Left lung (tissue), 10 donors: Measurements from ENCODE around the gene GATAD2A. TPM values are rescaled to one million over a fixed set of nuclear protein-coding genes. Genes with fewer than 3 reads are reported as not detected.
"Not testable (repeated sequence)": the region's sequence is repeated elsewhere in the genome, so short reads cannot be mapped to it uniquely, and the experiment has no call there.

Experiments
- ATAC-seq: fragments of 200-7000 bp; cut with Tn5 transposase; one replicate; pipeline ENCODE4 v1.9.1; 2020; ENCODE audit warnings: moderate library complexity
- DNase-seq, 4 donors: peaks; one replicate each; pipeline ENCODE4 v3.0.0-alpha.2; 2013 to 2020
- H3K27ac ChIP-seq, 2 donors: fragments of 200-600 bp; sonication (generic) in 1 of 2; one replicate each; pipeline versions ENCODE4 v1.5.0 to v1.8.0; 2020 to 2021
- H3K27me3 ChIP-seq, 2 donors: fragments of 200-600 bp; sonication (generic) in 1 of 2; one replicate each; pipeline versions ENCODE4 v1.5.0 to v1.8.0; 2020 to 2021
- H3K36me3 ChIP-seq, 2 donors: fragments of 200-600 bp; sonication (generic) in 1 of 2; one replicate each; pipeline versions ENCODE4 v1.5.0 to v1.8.0; 2020 to 2021
- H3K4me1 ChIP-seq, 2 donors: fragments of 200-600 bp; one replicate each; pipeline ENCODE4 v1.8.0; 2021
- H3K4me3 ChIP-seq, 2 donors: fragments of 200-600 bp; sonication (generic) in 1 of 2; one replicate each; pipeline versions ENCODE4 v1.5.0 to v1.8.0; 2020 to 2021; ENCODE audit warnings: mild to moderate bottlenecking in 1 of 2
- H3K9me3 ChIP-seq, 2 donors: fragments of 200-600 bp; sonication (generic) in 1 of 2; one replicate each; pipeline versions ENCODE4 v1.5.0 to v1.8.0; 2020 to 2021
- CTCF ChIP-seq, 2 donors: fragments of 200-600 bp; sonication (generic) in 1 of 2; IDR thresholded peaks; one replicate each; pipeline versions ENCODE4 v1.5.0 to v1.8.0; 2021; ENCODE audit warnings: antibody characterized with exemption in 2 of 2
- intact Hi-C, 2 donors: fragments of 100-400 bp; cut with DNase I; formaldehyde crosslinking; loops; one replicate each; pipeline versions ENCODE4 v1.11.2 to v1.14.2; 2022
- polyA plus RNA-seq, 6 donors: library from polyadenylated mRNA; unstranded; fragments of 120-200 nt; gene quantifications; one replicate each; pipeline ENCODE4 v1.2.1, GENCODE V29; 2013; ENCODE audit not compliant: insufficient read length in 6 of 6
- total RNA-seq, 2 donors: library from RNA; stranded (reverse); fragmentation: NEBNext Ultra II Directional; extraction: Animal tissue kit (Norgen Biotek cat#: 25700); gene quantifications; one replicate each; pipeline ENCODE4 v1.2.1, GENCODE V29; 2021
- donor health status: DM: no; HTN: yes; CAD: no.
- donor health status: DM: no; HTN: no; CAD: no.

GATAD2A gene
- total and polyA plus RNA-seq, 8 donors: 39.3 to 97.3 (median 49.0) TPM

DNA sequence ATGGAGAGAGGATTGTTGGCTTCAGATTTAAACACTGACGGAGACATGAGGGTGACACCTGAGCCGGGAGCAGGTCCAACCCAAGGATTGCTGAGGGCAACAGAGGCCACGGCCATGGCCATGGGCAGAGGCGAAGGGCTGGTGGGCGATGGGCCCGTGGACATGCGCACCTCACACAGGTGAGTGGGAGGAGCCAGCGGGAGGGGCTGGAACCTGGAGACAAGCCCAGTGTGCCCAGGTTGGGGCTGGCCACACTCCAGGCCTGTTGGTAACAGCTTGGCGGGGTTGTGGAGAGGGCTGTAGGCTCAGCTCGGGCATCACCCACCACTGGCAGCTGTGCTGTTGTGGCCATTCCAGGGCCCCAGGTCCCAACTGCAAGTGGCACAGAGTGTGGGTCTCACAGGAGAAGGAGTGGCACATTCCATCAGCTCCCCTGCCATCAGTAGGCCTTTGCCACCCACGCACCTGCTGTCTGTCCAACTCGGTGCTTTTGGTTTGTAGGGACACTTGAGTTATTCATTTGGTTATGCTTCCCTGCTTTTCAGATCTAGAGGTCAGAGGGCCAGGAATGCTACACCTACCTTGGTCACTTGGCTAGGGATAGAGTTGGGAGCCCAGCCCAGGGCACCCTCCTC lies 60.1 kb downstream of the GATAD2A start:
- peaks cover 0 to 43% of the 10 kb centered on the region in 2 donors for H3K36me3 ChIP-seq
- H3K9me3 ChIP-seq: peaks cover 4 to 25% of the 10 kb centered on the region in 2 donors
- no peak for TF ChIP-seq CTCF (IDR thresholded peaks at IDR 0.05)
- ATAC-seq (no peak), DNase-seq (peak in 1 of 4 donors; percentile 73)
- H3K4me3 ChIP-seq: no peak overlapping the region
- no peaks in the 10 kb centered on the region for H3K27me3 ChIP-seq
- intact Hi-C loops: no loop called here
- H3K4me1 ChIP-seq: peaks cover 36 to 53% of the 10 kb centered on the region in 2 donors
- no peak overlapping the region for H3K27ac ChIP-seq

DNA sequence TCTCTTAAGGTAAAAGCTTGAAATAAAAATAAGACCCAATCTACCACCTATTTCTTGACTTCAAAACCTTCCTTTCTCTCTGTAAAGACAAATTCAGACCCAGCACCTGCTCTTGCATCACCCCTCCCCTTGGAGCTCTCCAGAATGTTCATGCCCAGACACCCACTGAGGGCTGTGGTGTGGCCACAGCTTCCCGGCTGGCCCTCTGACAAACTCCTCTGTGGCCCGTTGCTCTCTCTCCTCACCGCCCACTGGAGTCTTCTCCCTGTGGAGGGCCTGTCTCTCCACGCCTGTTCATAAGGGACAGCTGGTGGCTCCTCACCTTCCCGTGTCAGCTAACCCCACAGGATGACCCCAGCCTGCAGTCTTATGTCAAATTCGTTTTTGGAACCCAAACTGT lies 60.7 kb downstream of the GATAD2A start:
- TF ChIP-seq CTCF (IDR thresholded peaks at IDR 0.05): no peak
- Histone ChIP-seq H3K4me1 (peaks cover 29 to 53% of the 10 kb centered on the region in 2 donors), H3K4me3 (no peak overlapping the region), H3K27me3 (no peaks in the 10 kb centered on the region), H3K9me3 (peaks cover 4 to 25% of the 10 kb centered on the region in 2 donors), H3K36me3 (peaks cover 0 to 43% of the 10 kb centered on the region in 2 donors), H3K27ac (no peak overlapping the region)
- intact Hi-C loops: no loop called here
- peak in 1 of 4 donors; percentile 33 for DNase-seq
- ATAC-seq: no peak

GRCh38 chr19:19468424-19469050 lies 63.1 kb downstream of the GATAD2A start:
- intact Hi-C loops: no loop called here

DNA sequence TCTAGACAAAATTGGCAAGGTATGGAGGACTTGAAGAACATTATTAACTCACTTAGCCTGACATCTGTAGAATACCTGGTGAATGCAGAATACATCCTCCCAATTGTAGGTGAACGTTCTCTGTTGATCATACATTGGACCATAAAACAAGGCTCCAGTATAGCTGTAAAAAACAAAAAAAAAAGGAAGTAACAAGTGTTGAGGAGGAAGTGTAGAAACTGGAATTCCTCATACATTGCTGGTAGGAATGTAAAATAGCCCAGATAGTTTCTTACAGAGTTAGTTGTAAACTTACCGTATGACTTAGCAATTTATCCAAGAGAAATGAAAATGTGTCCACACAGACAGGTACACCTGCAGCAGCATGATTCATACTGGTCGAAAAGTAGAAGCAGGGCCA lies 65.1 kb downstream of the GATAD2A start:
- intact Hi-C loops: no loop called here
- peak overlapping the region in 1 of 2 donors; percentile 73 for H3K27ac ChIP-seq
- peaks cover 4 to 25% of the 10 kb centered on the region in 2 donors for H3K9me3 ChIP-seq
- H3K4me3 ChIP-seq: no peak overlapping the region
- peaks cover 0 to 38% of the 10 kb centered on the region in 2 donors for H3K4me1 ChIP-seq
- ATAC-seq (no peak), DNase-seq (no peak)
- no peaks in the 10 kb centered on the region for H3K27me3 ChIP-seq
- peaks cover 0 to 56% of the 10 kb centered on the region in 2 donors for H3K36me3 ChIP-seq
- no peak for TF ChIP-seq CTCF (IDR thresholded peaks at IDR 0.05)

More at GRCh38 chr19:19468424-19469050, 63.1 kb downstream of the GATAD2A start:
- no peak for DNase-seq
- Histone ChIP-seq H3K4me3 (no peak overlapping the region), H3K36me3 (peaks cover 0 to 52% of the 10 kb centered on the region in 2 donors), H3K9me3 (peaks cover 4 to 25% of the 10 kb centered on the region in 2 donors), H3K27ac (no peak overlapping the region), H3K27me3 (no peaks in the 10 kb centered on the region), H3K4me1 (peaks cover 8 to 39% of the 10 kb centered on the region in 2 donors)
- ATAC-seq: no peak
- no peak for TF ChIP-seq CTCF (IDR thresholded peaks at IDR 0.05)

- intact Hi-C loops: no loop called here
- Histone ChIP-seq H3K9me3 (peaks cover 4 to 24% of the 10 kb centered on the region in 2 donors), H3K4me3 (no peak overlapping the region), H3K27me3 (no peaks in the 10 kb centered on the region), H3K36me3 (peaks cover 0 to 45% of the 10 kb centered on the region in 2 donors), H3K27ac (no peak overlapping the region), H3K4me1 (peaks cover 0 to 47% of the 10 kb centered on the region in 2 donors)
- TF ChIP-seq CTCF (IDR thresholded peaks at IDR 0.05): no peak
- peak in 1 of 4 donors; percentile 24 for DNase-seq
- ATAC-seq: no peak
These were observed 66.2 kb downstream of the GATAD2A start for GRCh38 chr19:19471682-19472081.

- peak in 1 of 4 donors; percentile 3 for DNase-seq
- H3K4me3 ChIP-seq, H3K27me3 ChIP-seq, intact Hi-C loops, H3K27ac ChIP-seq: not testable (repeated sequence)
- ATAC-seq: peak; percentile 45
- Histone ChIP-seq H3K36me3 (peaks cover 0 to 41% of the 10 kb centered on the region in 2 donors), H3K9me3 (peaks cover 4 to 23% of the 10 kb centered on the region in 2 donors), H3K4me1 (peaks cover 0 to 50% of the 10 kb centered on the region in 2 donors)
These were observed 66.6 kb downstream of the GATAD2A start for GRCh38 chr19:19472106-19472505.
